DND-41 (cell line): ENCODE results near the gene ZSCAN5A.
A peak's percentile ranks its signal among the peaks of the same experiment; 100 is the strongest.

Experiments
- ATAC-seq: fragments of 200-7000 bp; cut with Tn5 transposase; 3 replicates; pipeline ENCODE4 v1.9.1; 2021; ENCODE audit warnings: low read depth; ENCODE audit not compliant: insufficient read depth
- DNase-seq: peaks from one replicate; pipeline ENCODE4 v3.0.0-alpha.2; 2020
- H2AFZ ChIP-seq: 2 replicates; pipeline ENCODE4 v1.6.0; 2012; ENCODE audit warnings: low read depth, low read length
- H3K27ac ChIP-seq: 2 replicates; pipeline ENCODE4 v1.5.1; 2012; ENCODE audit warnings: low read length, inconsistent platforms
- H3K27me3 ChIP-seq: fragments of 200-600 bp; sonication (generic); 2 replicates; pipeline ENCODE4 v1.6.0; 2012; ENCODE audit warnings: low read length, mild to moderate bottlenecking, inconsistent platforms; ENCODE audit not compliant: insufficient read depth, poor library complexity
- H3K36me3 ChIP-seq: 2 replicates; pipeline ENCODE4 v1.5.1; 2012; ENCODE audit warnings: low read length, inconsistent platforms; ENCODE audit not compliant: insufficient read depth
- H3K4me1 ChIP-seq: 2 replicates; pipeline ENCODE4 v1.5.1; 2012; ENCODE audit warnings: mild to moderate bottlenecking, low read length; ENCODE audit not compliant: insufficient read depth
- H3K4me2 ChIP-seq: 2 replicates; pipeline ENCODE4 v1.6.0; 2012; ENCODE audit warnings: mild to moderate bottlenecking, moderate library complexity, low read length, inconsistent platforms; ENCODE audit not compliant: insufficient read depth
- H3K4me3 ChIP-seq, 2 experiments: fragments of 200-600 bp in 1 of 2; shearing (Covaris generic) in 1 of 2; 2 replicates each; pipeline ENCODE4 v1.5.1; 2012 to 2016; ENCODE audit warnings: inconsistent platforms in 2 of 2, low read length in 2 of 2, mild to moderate bottlenecking in 2 of 2, low read depth in 1 of 2, moderate library complexity in 1 of 2
- H3K79me2 ChIP-seq: 2 replicates; pipeline ENCODE4 v1.6.0; 2012; ENCODE audit warnings: low read length, inconsistent platforms; ENCODE audit not compliant: insufficient read depth
- H3K9ac ChIP-seq: 2 replicates; pipeline ENCODE4 v1.6.0; 2012; ENCODE audit warnings: low read depth, mild to moderate bottlenecking, inconsistent platforms, low read length, moderate library complexity
- H3K9me3 ChIP-seq: 2 replicates; pipeline ENCODE4 v1.5.1; 2012; ENCODE audit warnings: low read length, moderate library complexity, mild to moderate bottlenecking, inconsistent platforms; ENCODE audit not compliant: insufficient read depth, severe bottlenecking
- H4K20me1 ChIP-seq: 2 replicates; pipeline ENCODE4 v1.6.0; 2012; ENCODE audit warnings: low read length; ENCODE audit not compliant: insufficient read depth
- EZH2 ChIP-seq: IDR thresholded peaks from 3 replicates; pipeline ENCODE4 v1.6.1; 2012; ENCODE audit warnings: borderline replicate concordance, low read depth, mild to moderate bottlenecking, moderate library complexity, low read length, inconsistent platforms; ENCODE audit not compliant: severe bottlenecking
- TF ChIP-seq, protein P1 (sequence below): IDR thresholded peaks from 2 replicates; pipeline ENCODE4 v1.5.1; 2012; ENCODE audit warnings: borderline replicate concordance, low read length, moderate library complexity, mild to moderate bottlenecking; ENCODE audit not compliant: poor library complexity, severe bottlenecking; ENCODE audit errors: extremely low read depth

Gene ZSCAN5A

DNA sequence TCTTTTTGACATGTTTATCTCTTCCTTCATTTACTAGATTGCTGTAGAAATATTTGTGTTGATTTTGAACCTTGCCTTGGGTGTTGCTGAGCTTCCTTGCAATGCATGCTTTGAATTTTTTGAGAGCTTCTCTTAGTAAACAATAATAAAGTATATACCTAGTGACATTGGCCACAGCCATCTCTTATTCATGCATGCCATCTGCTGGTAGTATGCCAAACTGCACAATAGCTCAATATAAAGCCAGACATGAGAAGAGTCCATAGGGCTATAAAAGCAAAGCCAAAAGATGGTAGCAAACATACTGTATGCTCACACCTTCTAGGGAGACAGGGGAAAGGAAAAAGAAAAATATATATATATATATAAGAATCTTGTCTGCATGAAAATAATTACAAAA is 18.9 kb upstream of the ZSCAN5A start:
- Histone ChIP-seq H2AFZ (no peak overlapping the region), H3K9ac (no peak overlapping the region), H3K9me3 (peaks cover 5% of the 10 kb centered on the region), H3K27ac (no peak overlapping the region), H3K36me3 (no peaks in the 10 kb centered on the region), H3K4me3 (no peak overlapping the region), H4K20me1 (no peaks in the 10 kb centered on the region), H3K4me2 (no peak overlapping the region), H3K27me3 (no peaks in the 10 kb centered on the region), H3K79me2 (no peaks in the 10 kb centered on the region), H3K4me1 (no peaks in the 10 kb centered on the region)
- DNase-seq: peak; percentile 51
- no peak for TF ChIP-seq EZH2
- TF ChIP-seq, protein P1, sequence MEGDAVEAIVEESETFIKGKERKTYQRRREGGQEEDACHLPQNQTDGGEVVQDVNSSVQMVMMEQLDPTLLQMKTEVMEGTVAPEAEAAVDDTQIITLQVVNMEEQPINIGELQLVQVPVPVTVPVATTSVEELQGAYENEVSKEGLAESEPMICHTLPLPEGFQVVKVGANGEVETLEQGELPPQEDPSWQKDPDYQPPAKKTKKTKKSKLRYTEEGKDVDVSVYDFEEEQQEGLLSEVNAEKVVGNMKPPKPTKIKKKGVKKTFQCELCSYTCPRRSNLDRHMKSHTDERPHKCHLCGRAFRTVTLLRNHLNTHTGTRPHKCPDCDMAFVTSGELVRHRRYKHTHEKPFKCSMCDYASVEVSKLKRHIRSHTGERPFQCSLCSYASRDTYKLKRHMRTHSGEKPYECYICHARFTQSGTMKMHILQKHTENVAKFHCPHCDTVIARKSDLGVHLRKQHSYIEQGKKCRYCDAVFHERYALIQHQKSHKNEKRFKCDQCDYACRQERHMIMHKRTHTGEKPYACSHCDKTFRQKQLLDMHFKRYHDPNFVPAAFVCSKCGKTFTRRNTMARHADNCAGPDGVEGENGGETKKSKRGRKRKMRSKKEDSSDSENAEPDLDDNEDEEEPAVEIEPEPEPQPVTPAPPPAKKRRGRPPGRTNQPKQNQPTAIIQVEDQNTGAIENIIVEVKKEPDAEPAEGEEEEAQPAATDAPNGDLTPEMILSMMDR: peak; percentile 83
- ATAC-seq: peak; percentile 71; the same call in 1 of the 3 replicates

DNA sequence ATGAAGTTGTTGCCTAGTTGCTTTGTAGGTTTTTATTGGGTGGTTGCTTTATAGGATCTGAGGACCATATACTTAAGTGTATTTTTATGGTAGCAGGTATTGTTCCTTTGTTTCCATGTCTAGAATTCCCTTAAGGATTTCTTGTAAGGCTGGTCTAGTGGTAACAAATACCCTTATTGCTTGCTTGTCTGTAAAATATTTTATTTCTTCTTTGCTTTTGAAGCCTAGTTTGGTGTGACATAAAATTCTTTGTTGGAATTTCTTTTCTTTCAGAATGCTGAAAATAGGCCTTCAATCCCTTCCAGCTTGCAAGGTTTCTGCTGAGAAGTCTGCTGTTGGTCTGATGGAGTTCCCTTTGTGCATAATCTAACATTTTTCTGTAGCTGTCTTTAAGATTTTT is 18.1 kb upstream of the ZSCAN5A start:
- Histone ChIP-seq H3K27me3 (no peaks in the 10 kb centered on the region), H3K9me3 (peaks cover 5% of the 10 kb centered on the region), H4K20me1 (no peaks in the 10 kb centered on the region), H3K4me3 (no peak overlapping the region), H3K79me2 (no peaks in the 10 kb centered on the region), H3K36me3 (no peaks in the 10 kb centered on the region), H3K4me2 (no peak overlapping the region), H3K27ac (no peak overlapping the region), H3K9ac (no peak overlapping the region), H3K4me1 (no peaks in the 10 kb centered on the region), H2AFZ (no peak overlapping the region)
- DNase-seq (no peak), ATAC-seq (no peak)
- TF ChIP-seq, protein P1: no peak

- Histone ChIP-seq H3K27me3 (no peaks in the 10 kb centered on the region), H3K79me2 (no peaks in the 10 kb centered on the region), H2AFZ (no peak overlapping the region), H3K9ac (no peak overlapping the region), H3K4me1 (no peaks in the 10 kb centered on the region), H4K20me1 (no peaks in the 10 kb centered on the region), H3K4me2 (no peak overlapping the region), H3K36me3 (no peaks in the 10 kb centered on the region), H3K9me3 (no peaks in the 10 kb centered on the region), H3K4me3 (no peak overlapping the region), H3K27ac (no peak overlapping the region)
- TF ChIP-seq, protein P1: no peak
- TF ChIP-seq EZH2: no peak
- ATAC-seq (no peak), DNase-seq (no peak)
These were observed 9.8 kb upstream of the ZSCAN5A start for GRCh38 chr19:56324436-56324835.

DNA sequence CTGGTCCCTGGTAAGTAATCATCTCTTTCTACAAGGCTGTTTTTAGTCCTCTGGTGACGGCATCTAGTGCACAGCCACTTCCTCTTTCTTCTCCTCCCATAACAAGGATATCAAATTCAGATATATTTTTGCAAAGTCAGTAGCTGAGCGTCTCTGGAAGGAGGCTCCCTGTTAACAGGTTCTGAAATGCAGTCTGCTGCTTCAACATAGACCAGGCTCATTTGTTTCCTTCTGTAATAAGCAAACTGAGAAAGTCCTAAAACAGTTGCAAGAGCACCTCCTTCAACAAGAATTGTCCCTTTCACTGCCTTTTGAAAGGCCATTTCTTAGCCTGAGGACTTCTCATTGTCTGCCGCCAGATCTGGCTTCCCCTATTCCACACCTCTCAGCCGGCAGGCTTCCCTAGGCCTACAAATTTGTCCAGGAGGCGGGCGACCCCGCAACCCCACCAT is 7.4 kb upstream of the ZSCAN5A start:
- H4K20me1 ChIP-seq: no peaks in the 10 kb centered on the region
- no peaks in the 10 kb centered on the region for H3K4me1 ChIP-seq
- no peak overlapping the region for H3K4me3 ChIP-seq
- H3K79me2 ChIP-seq: no peaks in the 10 kb centered on the region
- no peak overlapping the region for H3K4me2 ChIP-seq
- H3K36me3 ChIP-seq: no peaks in the 10 kb centered on the region
- H3K9me3 ChIP-seq: no peaks in the 10 kb centered on the region
- no peaks in the 10 kb centered on the region for H3K27me3 ChIP-seq
- H2AFZ ChIP-seq: no peak overlapping the region
- H3K9ac ChIP-seq: no peak overlapping the region
- no peak for DNase-seq
- no peak for ATAC-seq
- TF ChIP-seq, protein P1: no peak
- no peak for TF ChIP-seq EZH2
- no peak overlapping the region for H3K27ac ChIP-seq
